HepG2 (cell line): ENCODE measurements around the gene NFATC1. TPM values are rescaled to one million over a fixed set of nuclear protein-coding genes. Genes with fewer than 3 reads are reported as not detected.

Experiments
- ATAC-seq: fragments of 200-7000 bp; cut with Tn5 transposase; 3 replicates; pipeline ENCODE4 v1.9.1; 2020; ENCODE audit warnings: mild to moderate bottlenecking, moderate library complexity
- BruUV-seq: library from RNA; stranded (reverse); fragments of 400-500 nt; replicated peaks from 2 replicates; lab custom pipeline; 2021; lab: Mats Ljungman, UMichigan
- CTCF ChIA-PET: fragments of 300-600 bp; formaldehyde crosslinking; extraction: SDS; loops from one replicate; lab custom pipeline; 2021; ENCODE audit warnings: low total read pairs, inconsistent platforms, low intra/inter-chr PET ratio; lab: Yijun Ruan, JAX
- POLR2A ChIA-PET: fragments of 350-600 bp; sonication (Branson Sonifier 250); formaldehyde crosslinking; loops from one replicate; lab custom pipeline; 2020; ENCODE audit warnings: antibody characterized with exemption, inconsistent platforms; lab: Yijun Ruan, JAX
- DNase-seq: peaks from one replicate; pipeline ENCODE4 v3.0.0-alpha.2; 2015; ENCODE audit warnings: low spot score
- FAIRE-seq: peaks from 3 replicates; lab custom pipeline; 2011; peaks lifted over from hg19 to GRCh38; lab: Jason Lieb, UNC
- H2AFZ ChIP-seq: one replicate; pipeline ENCODE4 v1.6.1; 2011; ENCODE audit warnings: low read length, inconsistent platforms
- H3K27ac ChIP-seq: fragments of 300-600 bp; 3 replicates; pipeline ENCODE4 v1.8.0; 2011; ENCODE audit warnings: mixed run types, mild to moderate bottlenecking, mixed read lengths, low read length, inconsistent platforms; ENCODE audit not compliant: insufficient read depth; ENCODE audit errors: extremely low read length
- H3K27me3 ChIP-seq, 2 experiments: fragments of 200-600 bp in 1 of 2; 2 replicates in 1 of 2; 3 replicates in 1 of 2; pipeline versions ENCODE4 v1.6.0 to v1.8.0; 2011; ENCODE audit warnings: low read length in 2 of 2, mild to moderate bottlenecking in 2 of 2, moderate library complexity in 2 of 2, inconsistent platforms in 1 of 2; ENCODE audit not compliant: insufficient read depth in 2 of 2, control insufficient read depth in 1 of 2
- H3K36me3 ChIP-seq, 2 experiments: fragments of 200-600 bp in 1 of 2; replicated peaks in 1 of 2; 2 replicates in 1 of 2; 3 replicates in 1 of 2; pipeline versions ENCODE4 v1.5.1 to v1.8.0; 2011; ENCODE audit warnings: low read length in 2 of 2, inconsistent platforms in 1 of 2; ENCODE audit not compliant: insufficient read depth in 2 of 2, control insufficient read depth in 1 of 2
- H3K4me1 ChIP-seq: 2 replicates; pipeline ENCODE4 v1.5.1; 2012; ENCODE audit warnings: low read length, inconsistent platforms; ENCODE audit not compliant: insufficient read depth
- H3K4me2 ChIP-seq: 2 replicates; pipeline ENCODE4 v1.6.0; 2011; ENCODE audit warnings: low read depth, low read length, inconsistent platforms
- H3K4me3 ChIP-seq, 3 experiments: fragments of 200-600 bp in 1 of 3; sonication (generic), shearing (Covaris generic) in 1 of 3; replicated peaks in 1 of 3; 2 replicates each; pipeline ENCODE4 v1.5.1; 2011 to 2016; ENCODE audit warnings: low read length in 3 of 3, inconsistent platforms in 2 of 3, low read depth in 2 of 3, mild to moderate bottlenecking in 2 of 3, control low read depth in 1 of 3, mixed read lengths in 1 of 3; ENCODE audit not compliant: insufficient read depth in 1 of 3
- H3K79me2 ChIP-seq: one replicate; pipeline ENCODE4 v1.6.1; 2011; ENCODE audit warnings: low read length, inconsistent platforms; ENCODE audit not compliant: insufficient read depth
- H3K9ac ChIP-seq: 2 replicates; pipeline ENCODE4 v1.6.0; 2011; ENCODE audit warnings: mild to moderate bottlenecking, low read depth, low read length, inconsistent platforms; ENCODE audit not compliant: insufficient read depth
- H3K9me3 ChIP-seq: 2 replicates; pipeline ENCODE4 v1.5.1; 2012; ENCODE audit warnings: mild to moderate bottlenecking, low read length
- H4K20me1 ChIP-seq: 2 replicates; pipeline ENCODE4 v1.6.0; 2011; ENCODE audit warnings: inconsistent platforms, mild to moderate bottlenecking, low read length, moderate library complexity; ENCODE audit not compliant: insufficient read depth
- CCDC6 ChIP-seq: sonication (generic); formaldehyde crosslinking; IDR thresholded peaks from 2 replicates; pipeline ENCODE4 v1.8.1; 2022; ENCODE audit warnings: mild to moderate bottlenecking, missing genetic modification reagents, moderate library complexity
- MLXIP ChIP-seq: sonication (generic); formaldehyde crosslinking; IDR thresholded peaks from 2 replicates; pipeline ENCODE4 v1.9.0; 2021; ENCODE audit warnings: missing genetic modification reagents, borderline replicate concordance
- PCBP2 ChIP-seq: fragments of 200-400 bp; formaldehyde crosslinking; optimal IDR thresholded peaks from 2 replicates; pipeline ENCODE3; 2018; ENCODE audit warnings: low read length, low read depth; ENCODE audit not compliant: poor library complexity, severe bottlenecking
- ZFP62 ChIP-seq: sonication (generic); formaldehyde crosslinking; IDR thresholded peaks from 2 replicates; pipeline ENCODE4 v1.4.0; 2020; ENCODE audit warnings: missing genetic modification reagents
- ZNF343 ChIP-seq: sonication (generic); formaldehyde crosslinking; IDR thresholded peaks from 2 replicates; pipeline ENCODE4 v1.4.0; 2020; ENCODE audit warnings: mild to moderate bottlenecking, missing genetic modification reagents
- ZNF550 ChIP-seq: sonication (generic); formaldehyde crosslinking; IDR thresholded peaks from 2 replicates; pipeline ENCODE4 v1.4.0; 2020; ENCODE audit warnings: mild to moderate bottlenecking, missing genetic modification reagents, borderline replicate concordance
- WGBS: methylation state at CpG from one replicate; pipeline ENCODE4 v1.1.6; 2017; ENCODE audit warnings: low lambda C conversion rate; 5-methylcytosine and 5-hydroxymethylcytosine counted together
- in situ Hi-C: cut with HindIII; loops from 2 replicates; pipeline ENCODE4 v1.10.0; 2017; ENCODE audit warnings: low pct_unique_long_range_greater_than_20kb; ENCODE audit not compliant: extremely low pct_ligation_motif_present
- intact Hi-C: fragments of 100-400 bp; cut with micrococcal nuclease; formaldehyde crosslinking; loops from one replicate; pipeline ENCODE4 v1.10.0; 2022; ENCODE audit not compliant: unreplicated experiment
- polyA plus RNA-seq, 8 experiments: library from polyadenylated mRNA; depleted of rRNA in 3 of 8; stranded (reverse) in 7 of 8; unstranded in 1 of 8; fragments of >200 nt; fragmentation: Illumina TruSeq in 4 of 8; extraction: Trizol in 4 of 8; gene quantifications; 2 replicates each; pipeline versions ENCODE4 v1.2.1 to v1.2.3, GENCODE V29; 2011 to 2016; ENCODE audit warnings: low read depth in 4 of 8, missing spikeins in 1 of 8, mixed read lengths in 1 of 8; ENCODE audit not compliant: insufficient read depth in 1 of 8
- small RNA-seq, 3 experiments: library from RNA; depleted of rRNA; stranded (forward); fragments of <200 nt; gene quantifications; one replicate each; pipeline ENCODE3, GENCODE V24; 2012; ENCODE audit warnings: low read depth in 2 of 3, low replicate concordance in 1 of 3; ENCODE audit not compliant: insufficient read length in 3 of 3, insufficient read depth in 2 of 3
- total RNA-seq, 5 experiments: library from RNA; depleted of rRNA; stranded (reverse); fragments of >200 nt; fragmentation: Illumina TruSeq; extraction: Trizol; gene quantifications; 2 replicates each; pipeline ENCODE4 v1.2.3, GENCODE V29; 2016; ENCODE audit warnings: low read depth in 1 of 5

Gene NFATC1
- total and polyA plus RNA-seq, 2 of the 13 experiments (the other 11 are each of a cell fraction or from before 2014, with no cell fraction given): not detected

- Histone ChIP-seq H3K36me3 (no peaks in the 10 kb centered on the region), H3K9ac (no peak overlapping the region), H3K9me3 (peaks cover 5% of the 10 kb centered on the region; the same call in 1 of the 2 replicates), H3K27ac (no peak overlapping the region), H3K4me2 (no peak overlapping the region), H3K79me2 (no peaks in the 10 kb centered on the region), H3K4me3 (no peak overlapping the region), H4K20me1 (no peaks in the 10 kb centered on the region), H3K27me3 (peaks cover 2 to 15% of the 10 kb centered on the region in 2 experiments; a peak in 4 of 5 replicates), H2AFZ (no peak overlapping the region), H3K4me1 (peaks cover 10% of the 10 kb centered on the region)
- intact Hi-C loops: no loop called here
- WGBS: 69% methylated on average over 20 of the region's 27 CpGs
- TF ChIP-seq ZNF343 (CRISPR knock-in tag) (no peak), CCDC6 (CRISPR knock-in tag) (no peak), ZFP62 (CRISPR knock-in tag) (no peak), PCBP2 (no peak), MLXIP (CRISPR knock-in tag) (no peak), ZNF550 (no peak)
- FAIRE-seq (no peak), DNase-seq (no peak), ATAC-seq (no peak)
- in situ Hi-C loops: no loop called here
- BruUV-seq: no TSS peak
- ChIA-PET CTCF (no interaction called here), POLR2A (no interaction called here)
Observed at GRCh38 chr18:79578396-79579260, 182.9 kb downstream of the NFATC1 start.

Small RNAs within 50 kb of the gene (small RNA-seq; reads per million reads assigned to genes)
- gene AC018445.2: 0 reads per million in 3 experiments
